ENCODE data around the gene TMA7B. TPM values are rescaled to one million over a fixed set of nuclear protein-coding genes. Genes with fewer than 3 reads are reported as not detected.

Gene TMA7B
- total and polyA plus RNA-seq, 10 donors = 0.29 to 4.2 (median 2.5) TPM

GRCh38 chr22:39967996-39968972 lies 8.1 kb downstream of the TMA7B start:
- no peak for DNase-seq
- peaks cover 0 to 12% (median 1%) of the 10 kb centered on the region in 6 donors for H3K4me1 ChIP-seq
- WGBS, 5 donors = 71 to 89% (median 84%) methylated on average over 15 to 20 of the region's 20 CpGs
- no peak overlapping the region for H3K27ac ChIP-seq
- H3K4me3 ChIP-seq = no peak overlapping the region
- TF ChIP-seq CTCF (IDR thresholded peaks at IDR 0.05 in 8 of 11, conservative IDR thresholded peaks at IDR 0.05 in 3 of 11) (no peak), POLR2AphosphoS5 (IDR thresholded peaks at IDR 0.05) (peak in 2 of 3 donors; percentile 5 to 8)
- H3K27me3 ChIP-seq (replicated peaks in 1 of 7) = no peaks in the 10 kb centered on the region
- intact Hi-C loops (cut with DNase I; ENCODE audit: low total_unique reads) = no loop called here
- H3K36me3 ChIP-seq = peaks cover 0 to 96% (median 19%) of the 10 kb centered on the region in 6 donors
- H3K9me3 ChIP-seq = no peaks in the 10 kb centered on the region

- H3K36me3 ChIP-seq = peaks cover 0 to 79% (median 19%) of the 10 kb centered on the region in 6 donors
- no peak for DNase-seq
- intact Hi-C loops (cut with DNase I; ENCODE audit: low total_unique reads) = no loop called here
- no peak for TF ChIP-seq POLR2A (IDR thresholded peaks at IDR 0.05)
- TF ChIP-seq CTCF (IDR thresholded peaks at IDR 0.05 in 8 of 11, conservative IDR thresholded peaks at IDR 0.05 in 3 of 11) = no peak
- no peak for TF ChIP-seq POLR2AphosphoS5 (IDR thresholded peaks at IDR 0.05)
- H3K27ac ChIP-seq = no peak overlapping the region
- 93 to 100% (median 97%) methylated on average over 2 to 10 of the region's 10 CpGs for WGBS, 5 donors
- H3K4me1 ChIP-seq = peaks cover 0 to 9% (median 1%) of the 10 kb centered on the region in 6 donors
- H3K27me3 ChIP-seq (replicated peaks in 1 of 7) = no peaks in the 10 kb centered on the region
- H3K9me3 ChIP-seq = no peaks in the 10 kb centered on the region
- no peak overlapping the region for H3K4me3 ChIP-seq
Measured at GRCh38 chr22:39970742-39971141, 10.5 kb downstream of the TMA7B start.

GRCh38 chr22:39972641-39973040 lies 12.4 kb downstream of the TMA7B start:
- Histone ChIP-seq H3K27me3 (replicated peaks in 1 of 7) (peaks cover 0 to 12% (median 0%) of the 10 kb centered on the region in 7 donors), H3K4me3 (no peak overlapping the region), H3K4me1 (peaks cover 0 to 4% (median 0%) of the 10 kb centered on the region in 6 donors), H3K27ac (no peak overlapping the region), H3K36me3 (peaks cover 0 to 62% (median 19%) of the 10 kb centered on the region in 6 donors), H3K9me3 (no peaks in the 10 kb centered on the region)
- 68 to 79% (median 75%) methylated on average over 5 of the region's 5 CpGs for WGBS, 5 donors
- intact Hi-C loops (cut with DNase I; ENCODE audit: low total_unique reads) = no loop called here
- DNase-seq = no peak
- TF ChIP-seq POLR2A (IDR thresholded peaks at IDR 0.05) = no peak

GRCh38 chr22:39973656-39974055 lies 13.5 kb downstream of the TMA7B start:
- Histone ChIP-seq H3K4me3 (no peak overlapping the region), H3K9me3 (no peaks in the 10 kb centered on the region), H3K36me3 (peaks cover 0 to 52% (median 18%) of the 10 kb centered on the region in 6 donors), H3K4me1 (peaks cover 0 to 1% (median 0%) of the 10 kb centered on the region in 6 donors), H3K27ac (no peak overlapping the region), H3K27me3 (replicated peaks in 1 of 7) (peaks cover 0 to 14% (median 0%) of the 10 kb centered on the region in 7 donors)
- intact Hi-C loops (cut with DNase I; ENCODE audit: low total_unique reads) = no loop called here
- WGBS, 5 donors = 74 to 82% (median 76%) methylated on average over 5 of the region's 5 CpGs
- DNase-seq = no peak
- no peak for TF ChIP-seq POLR2AphosphoS5 (IDR thresholded peaks at IDR 0.05)
- TF ChIP-seq CTCF (IDR thresholded peaks at IDR 0.05 in 8 of 11, conservative IDR thresholded peaks at IDR 0.05 in 3 of 11) = no peak
- TF ChIP-seq POLR2A (IDR thresholded peaks at IDR 0.05) = no peak
